ENCODE results near the gene AMER2. TPM values are rescaled to one million over a fixed set of nuclear protein-coding genes. Genes with fewer than 3 reads are reported as not detected.

Gene AMER2
- total and polyA plus RNA-seq, 2 experiments from 2014 or later: not detected

GRCh38 chr13:25180775-25181537 lies 8.9 kb upstream of the AMER2 start:
- no peaks in the 10 kb centered on the region for H3F3A ChIP-seq (ENCODE audit: insufficient read depth)
- H3K27ac ChIP-seq: no peak overlapping the region
- no peaks in the 10 kb centered on the region for H3K4me1 ChIP-seq (ENCODE audit: insufficient read depth)
- H3K36me3 ChIP-seq (ENCODE audit: low read depth): no peaks in the 10 kb centered on the region
- TF ChIP-seq EZH2 (IDR thresholded peaks at IDR 0.05; ENCODE audit: insufficient read depth, poor library complexity, severe bottlenecking): no peak
- no peak for TF ChIP-seq EZH2phosphoT487 (IDR thresholded peaks at IDR 0.05; ENCODE audit: insufficient read depth, low read depth)
- H3K4me2 ChIP-seq (ENCODE audit: unreplicated experiment): no peak overlapping the region
- no peaks in the 10 kb centered on the region for H3K79me2 ChIP-seq (ENCODE audit: insufficient read depth)
- no peaks in the 10 kb centered on the region for H3K9me3 ChIP-seq (ENCODE audit: low read depth)
- WGBS, 2 experiments (ENCODE audit: low coverage in 1 of 2, low lambda C conversion rate in 2 of 2, missing lambda C conversion rate in 2 of 2): 21 to 22% methylated on average over 3 of the region's 3 CpGs
- no peaks in the 10 kb centered on the region for H4K20me1 ChIP-seq (ENCODE audit: insufficient read depth)
- DNase-seq: no peak
- H3K9ac ChIP-seq: no peak overlapping the region
- in situ Hi-C loops (cut with MboI): no loop called here
- H2AFZ ChIP-seq: no peak overlapping the region
- no peaks in the 10 kb centered on the region for H3K9me2 ChIP-seq (ENCODE audit: insufficient read depth)
- no peak overlapping the region for H3K4me3 ChIP-seq
- H3K27me3 ChIP-seq (replicated peaks; ENCODE audit: insufficient read depth): peaks cover 8% of the 10 kb centered on the region

GRCh38 chr13:25179832-25180774 lies 8.0 kb upstream of the AMER2 start:
- Histone ChIP-seq H3K4me1 (ENCODE audit: insufficient read depth) (no peaks in the 10 kb centered on the region), H3K36me3 (ENCODE audit: low read depth) (no peaks in the 10 kb centered on the region), H3K9me3 (ENCODE audit: low read depth) (no peaks in the 10 kb centered on the region), H3K9ac (no peak overlapping the region), H3K27me3 (replicated peaks; ENCODE audit: insufficient read depth) (peaks cover 8% of the 10 kb centered on the region), H3K9me2 (ENCODE audit: insufficient read depth) (no peaks in the 10 kb centered on the region), H3K4me2 (ENCODE audit: unreplicated experiment) (no peak overlapping the region), H2AFZ (no peak overlapping the region), H3F3A (ENCODE audit: insufficient read depth) (no peaks in the 10 kb centered on the region), H3K27ac (no peak overlapping the region), H4K20me1 (ENCODE audit: insufficient read depth) (no peaks in the 10 kb centered on the region), H3K4me3 (no peak overlapping the region), H3K79me2 (ENCODE audit: insufficient read depth) (no peaks in the 10 kb centered on the region)
- in situ Hi-C loops (cut with MboI): no loop called here
- DNase-seq: no peak
- WGBS, 2 experiments (ENCODE audit: low coverage in 1 of 2, low lambda C conversion rate in 2 of 2, missing lambda C conversion rate in 2 of 2): 32 to 35% methylated on average over 18 of the region's 18 CpGs
- TF ChIP-seq EZH2phosphoT487 (IDR thresholded peaks at IDR 0.05; ENCODE audit: insufficient read depth, low read depth) (no peak), EZH2 (IDR thresholded peaks at IDR 0.05; ENCODE audit: insufficient read depth, poor library complexity, severe bottlenecking) (no peak)

GRCh38 chr13:25179011-25179410 lies 6.9 kb upstream of the AMER2 start:
- DNase-seq: no peak
- Histone ChIP-seq H3K9me3 (ENCODE audit: low read depth) (no peaks in the 10 kb centered on the region), H3K36me3 (ENCODE audit: low read depth) (no peaks in the 10 kb centered on the region), H3K4me2 (ENCODE audit: unreplicated experiment) (no peak overlapping the region), H3F3A (ENCODE audit: insufficient read depth) (no peaks in the 10 kb centered on the region), H3K4me1 (ENCODE audit: insufficient read depth) (no peaks in the 10 kb centered on the region), H4K20me1 (ENCODE audit: insufficient read depth) (no peaks in the 10 kb centered on the region), H3K27ac (no peak overlapping the region), H3K4me3 (no peak overlapping the region), H2AFZ (no peak overlapping the region), H3K9me2 (ENCODE audit: insufficient read depth) (no peaks in the 10 kb centered on the region), H3K79me2 (ENCODE audit: insufficient read depth) (no peaks in the 10 kb centered on the region), H3K27me3 (replicated peaks; ENCODE audit: insufficient read depth) (peaks cover 8% of the 10 kb centered on the region), H3K9ac (no peak overlapping the region)
- WGBS, 2 experiments (ENCODE audit: low coverage in 1 of 2, low lambda C conversion rate in 2 of 2, missing lambda C conversion rate in 2 of 2): 42 to 55% methylated on average over 3 of the region's 3 CpGs
- no peak for TF ChIP-seq EZH2 (IDR thresholded peaks at IDR 0.05; ENCODE audit: insufficient read depth, poor library complexity, severe bottlenecking)
- TF ChIP-seq EZH2phosphoT487 (IDR thresholded peaks at IDR 0.05; ENCODE audit: insufficient read depth, low read depth): no peak
- in situ Hi-C loops (cut with MboI): no loop called here

DNA sequence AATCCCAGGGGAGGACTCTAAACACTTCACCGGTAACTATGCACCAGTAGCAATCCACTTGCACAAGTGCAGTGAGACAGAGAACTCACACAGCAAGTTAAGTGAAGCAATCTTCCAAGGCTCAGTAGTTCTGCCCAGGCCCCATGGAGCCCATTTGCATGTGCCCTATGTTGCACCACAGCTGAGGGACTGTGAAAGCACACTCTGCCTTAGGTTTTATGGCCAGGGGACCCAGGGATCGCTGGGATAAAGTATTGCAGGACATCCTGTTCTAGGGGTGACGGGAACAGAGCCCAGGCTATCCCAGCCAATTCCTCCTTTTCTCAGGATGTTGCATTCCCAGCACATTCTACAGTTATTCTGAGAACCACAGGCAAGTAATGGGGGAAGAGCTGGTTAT lies 6.0 kb upstream of the AMER2 start:
- in situ Hi-C loops (cut with MboI): no loop called here
- no peaks in the 10 kb centered on the region for H4K20me1 ChIP-seq (ENCODE audit: insufficient read depth)
- H3K9ac ChIP-seq: no peak overlapping the region
- no peaks in the 10 kb centered on the region for H3K9me2 ChIP-seq (ENCODE audit: insufficient read depth)
- no peaks in the 10 kb centered on the region for H3K79me2 ChIP-seq (ENCODE audit: insufficient read depth)
- WGBS, 2 experiments (ENCODE audit: low coverage in 1 of 2, low lambda C conversion rate in 2 of 2, missing lambda C conversion rate in 2 of 2): 39% methylated on average over 3 of the region's 3 CpGs
- no peak for DNase-seq
- H3K36me3 ChIP-seq (ENCODE audit: low read depth): no peaks in the 10 kb centered on the region
- no peaks in the 10 kb centered on the region for H3K9me3 ChIP-seq (ENCODE audit: low read depth)
- H3K27ac ChIP-seq: no peak overlapping the region
- H3K4me3 ChIP-seq: no peak overlapping the region
- no peaks in the 10 kb centered on the region for H3K4me1 ChIP-seq (ENCODE audit: insufficient read depth)
- peaks cover 16% of the 10 kb centered on the region for H3K27me3 ChIP-seq (replicated peaks; ENCODE audit: insufficient read depth)
- H3K4me2 ChIP-seq (ENCODE audit: unreplicated experiment): no peak overlapping the region
- no peak overlapping the region for H2AFZ ChIP-seq
- no peak for TF ChIP-seq EZH2phosphoT487 (IDR thresholded peaks at IDR 0.05; ENCODE audit: insufficient read depth, low read depth)
- TF ChIP-seq EZH2 (IDR thresholded peaks at IDR 0.05; ENCODE audit: insufficient read depth, poor library complexity, severe bottlenecking): no peak
- no peaks in the 10 kb centered on the region for H3F3A ChIP-seq (ENCODE audit: insufficient read depth)
